Glutamatergic neuron (in vitro differentiated cells): ENCODE measurements around the gene SLC37A1. TPM values are rescaled to one million over a fixed set of nuclear protein-coding genes. Genes with fewer than 3 reads are reported as not detected.

ENCODE experiments used
- DNase-seq: peaks from one replicate; pipeline ENCODE4 v3.0.0; 2022
- H3K27ac Mint-ChIP-seq: one replicate; pipeline ENCODE4 v1.8.0; 2020; ENCODE audit warnings: mild to moderate bottlenecking, mixed read lengths, inconsistent platforms; ENCODE audit not compliant: unreplicated experiment
- H3K27me3 Mint-ChIP-seq: one replicate; pipeline ENCODE4 v1.8.0; 2020; ENCODE audit warnings: mild to moderate bottlenecking, moderate library complexity, mixed read lengths, inconsistent platforms; ENCODE audit not compliant: unreplicated experiment
- H3K36me3 Mint-ChIP-seq: one replicate; pipeline ENCODE4 v1.8.0; 2020; ENCODE audit warnings: mild to moderate bottlenecking, mixed read lengths, inconsistent platforms; ENCODE audit not compliant: unreplicated experiment
- H3K4me1 Mint-ChIP-seq: one replicate; pipeline ENCODE4 v1.8.0; 2020; ENCODE audit warnings: mild to moderate bottlenecking, low read depth, mixed read lengths, inconsistent platforms; ENCODE audit not compliant: unreplicated experiment
- H3K4me3 Mint-ChIP-seq: one replicate; pipeline ENCODE4 v1.8.0; 2020; ENCODE audit warnings: mild to moderate bottlenecking, mixed read lengths, inconsistent platforms; ENCODE audit not compliant: unreplicated experiment
- H3K9me3 Mint-ChIP-seq: one replicate; pipeline ENCODE4 v1.8.0; 2020; ENCODE audit warnings: mild to moderate bottlenecking, moderate library complexity, mixed read lengths, inconsistent platforms; ENCODE audit not compliant: unreplicated experiment
- total RNA-seq: library from RNA; stranded (reverse); fragmentation: NEBNext Ultra II Directional; extraction: Animal tissue kit (Norgen Biotek cat#: 25700); gene quantifications from one replicate; pipeline ENCODE4 v1.2.1, GENCODE V29; 2021; ENCODE audit not compliant: unreplicated experiment
- TF ChIP-seq, protein P1 (sequence below): fragments of 200-600 bp; sonication (generic); IDR thresholded peaks from one replicate; pipeline ENCODE4 v1.5.0; 2021; ENCODE audit not compliant: partially characterized antibody, unreplicated experiment

SLC37A1 gene
- total RNA-seq, 1 donor from 2014 or later, result 65.7 TPM

- no peak overlapping the region for H3K27ac Mint-ChIP-seq
- no peak for DNase-seq
- peaks cover 1% of the 10 kb centered on the region for H3K4me1 Mint-ChIP-seq
- no peak overlapping the region for H3K4me3 Mint-ChIP-seq
- H3K36me3 Mint-ChIP-seq, result no peaks in the 10 kb centered on the region
- TF ChIP-seq, protein P1, sequence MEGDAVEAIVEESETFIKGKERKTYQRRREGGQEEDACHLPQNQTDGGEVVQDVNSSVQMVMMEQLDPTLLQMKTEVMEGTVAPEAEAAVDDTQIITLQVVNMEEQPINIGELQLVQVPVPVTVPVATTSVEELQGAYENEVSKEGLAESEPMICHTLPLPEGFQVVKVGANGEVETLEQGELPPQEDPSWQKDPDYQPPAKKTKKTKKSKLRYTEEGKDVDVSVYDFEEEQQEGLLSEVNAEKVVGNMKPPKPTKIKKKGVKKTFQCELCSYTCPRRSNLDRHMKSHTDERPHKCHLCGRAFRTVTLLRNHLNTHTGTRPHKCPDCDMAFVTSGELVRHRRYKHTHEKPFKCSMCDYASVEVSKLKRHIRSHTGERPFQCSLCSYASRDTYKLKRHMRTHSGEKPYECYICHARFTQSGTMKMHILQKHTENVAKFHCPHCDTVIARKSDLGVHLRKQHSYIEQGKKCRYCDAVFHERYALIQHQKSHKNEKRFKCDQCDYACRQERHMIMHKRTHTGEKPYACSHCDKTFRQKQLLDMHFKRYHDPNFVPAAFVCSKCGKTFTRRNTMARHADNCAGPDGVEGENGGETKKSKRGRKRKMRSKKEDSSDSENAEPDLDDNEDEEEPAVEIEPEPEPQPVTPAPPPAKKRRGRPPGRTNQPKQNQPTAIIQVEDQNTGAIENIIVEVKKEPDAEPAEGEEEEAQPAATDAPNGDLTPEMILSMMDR, result no peak
- peaks cover 2% of the 10 kb centered on the region for H3K27me3 Mint-ChIP-seq
- peaks cover 2% of the 10 kb centered on the region for H3K9me3 Mint-ChIP-seq
Measured at GRCh38 chr21:42480736-42481135, 32.9 kb upstream of the SLC37A1 start.

- H3K4me1 Mint-ChIP-seq, result peaks cover 2% of the 10 kb centered on the region
- H3K27me3 Mint-ChIP-seq, result peaks cover 2% of the 10 kb centered on the region
- H3K9me3 Mint-ChIP-seq, result peaks cover 2% of the 10 kb centered on the region
- no peaks in the 10 kb centered on the region for H3K36me3 Mint-ChIP-seq
- DNase-seq, result no peak
- no peak overlapping the region for H3K4me3 Mint-ChIP-seq
- TF ChIP-seq, protein P1, result no peak
- H3K27ac Mint-ChIP-seq, result no peak overlapping the region
Measured at GRCh38 chr21:42481169-42481568, 32.5 kb upstream of the SLC37A1 start.

DNA sequence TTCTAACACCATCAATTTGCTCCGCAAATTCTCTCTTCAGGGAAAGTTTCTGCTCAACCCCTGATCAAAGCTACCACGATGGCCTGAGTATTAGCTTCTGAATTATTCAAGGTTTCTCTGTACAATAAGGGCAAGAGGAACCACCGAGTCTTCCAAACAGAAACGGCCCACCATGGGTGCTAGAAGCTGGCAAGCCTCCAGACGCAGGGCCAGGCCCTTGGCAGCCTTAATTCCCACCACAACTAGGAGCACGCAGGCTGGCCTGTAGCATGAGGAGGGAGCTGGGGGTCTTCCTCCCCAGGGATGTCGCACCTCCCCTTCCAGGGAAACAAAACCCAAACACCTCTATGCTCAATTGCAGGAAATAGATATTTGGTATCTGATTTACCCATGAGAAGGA is 28.7 kb upstream of the SLC37A1 start:
- Mint-ChIP-seq H3K36me3 (no peaks in the 10 kb centered on the region), H3K27ac (no peak overlapping the region), H3K4me3 (no peak overlapping the region), H3K9me3 (peaks cover 3% of the 10 kb centered on the region), H3K27me3 (peaks cover 1% of the 10 kb centered on the region), H3K4me1 (peaks cover 2% of the 10 kb centered on the region)
- TF ChIP-seq, protein P1, result no peak
- no peak for DNase-seq

DNA sequence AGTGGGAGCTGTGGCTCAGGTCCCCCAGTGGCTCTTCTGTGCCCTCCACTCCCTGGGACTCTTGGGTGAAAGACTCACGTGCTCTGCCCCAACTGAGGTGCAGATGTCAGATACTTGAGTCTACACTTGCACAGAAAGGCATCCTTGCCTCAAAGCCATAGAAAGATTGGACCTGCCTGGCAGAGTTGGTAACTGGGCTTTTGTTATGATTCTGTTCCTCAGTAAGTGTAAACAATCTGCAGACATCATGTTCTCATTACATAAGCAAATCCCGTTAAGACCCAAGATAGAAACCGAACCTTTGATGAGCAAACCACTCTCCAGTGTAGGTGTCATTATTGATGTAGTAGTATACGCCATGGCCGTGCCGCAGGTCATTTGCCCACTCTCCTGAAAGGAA is 27.6 kb upstream of the SLC37A1 start:
- peaks cover 3% of the 10 kb centered on the region for H3K9me3 Mint-ChIP-seq
- H3K4me1 Mint-ChIP-seq, result peaks cover 2% of the 10 kb centered on the region
- no peaks in the 10 kb centered on the region for H3K27me3 Mint-ChIP-seq
- H3K27ac Mint-ChIP-seq, result no peak overlapping the region
- no peak overlapping the region for H3K4me3 Mint-ChIP-seq
- DNase-seq, result no peak
- no peaks in the 10 kb centered on the region for H3K36me3 Mint-ChIP-seq
- TF ChIP-seq, protein P1, result no peak

DNA sequence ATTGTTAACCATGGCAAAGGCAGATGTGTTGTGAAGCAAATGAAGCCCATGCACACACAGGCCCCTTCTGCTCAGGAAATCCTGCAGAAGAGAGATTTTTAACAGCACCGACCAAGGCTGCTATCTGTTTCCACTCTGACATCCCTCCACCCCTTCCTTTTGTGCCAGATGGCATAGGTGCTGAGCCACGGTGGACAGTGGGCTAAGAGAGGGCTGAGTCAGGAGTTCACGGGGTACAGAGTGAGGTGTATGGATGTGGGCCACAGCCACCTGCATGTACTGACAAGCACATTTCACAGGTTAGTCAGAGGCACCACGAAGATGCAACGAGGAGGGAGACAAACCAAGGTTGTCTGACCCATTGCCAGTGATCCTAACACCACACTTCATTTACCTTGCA is 27.1 kb upstream of the SLC37A1 start:
- no peak overlapping the region for H3K4me3 Mint-ChIP-seq
- peaks cover 3% of the 10 kb centered on the region for H3K9me3 Mint-ChIP-seq
- H3K4me1 Mint-ChIP-seq, result peaks cover 2% of the 10 kb centered on the region
- no peak overlapping the region for H3K27ac Mint-ChIP-seq
- no peaks in the 10 kb centered on the region for H3K27me3 Mint-ChIP-seq
- no peaks in the 10 kb centered on the region for H3K36me3 Mint-ChIP-seq
- TF ChIP-seq, protein P1, result no peak
- DNase-seq, result no peak
